ENCODE data around the gene KATNB1.

- TF ChIP-seq HDGF (IDR thresholded peaks at IDR 0.05; ENCODE audit: borderline replicate concordance) (no peak), CTBP1 (IDR thresholded peaks at IDR 0.05; ENCODE audit: borderline replicate concordance) (no peak)
Observed at GRCh38 chr16:57695680-57696069, 39.9 kb upstream of the KATNB1 start.

All from HEK293T (cell line).